K562 (cell line): ENCODE data around the gene DCAF6. TPM values are rescaled to one million over a fixed set of nuclear protein-coding genes. Genes with fewer than 3 reads are reported as not detected.

ENCODE experiments used
- ATAC-seq: fragments of 200-7000 bp; cut with Tn5 transposase; 3 replicates; pipeline ENCODE4 v1.9.1; 2020; ENCODE audit warnings: moderate library complexity
- BruUV-seq: library from RNA; stranded (reverse); fragments of 400-500 nt; replicated peaks from 2 replicates; lab custom pipeline; 2021; lab: Mats Ljungman, UMichigan
- CTCF ChIA-PET: fragments of 300-600 bp; formaldehyde crosslinking; extraction: SDS; loops from one replicate; lab custom pipeline; 2021; ENCODE audit warnings: low intra/inter-chr PET ratio; lab: Yijun Ruan, JAX
- POLR2A ChIA-PET: fragments of 300-600, 350-650 bp; sonication (Branson Sonifier 250); formaldehyde crosslinking; extraction: SDS; loops from one replicate; lab custom pipeline; 2021; ENCODE audit warnings: antibody characterized with exemption, inconsistent platforms; lab: Yijun Ruan, JAX
- DNase-seq, 4 experiments: peaks; one replicate each; pipeline versions ENCODE4 v3.0.0 to v3.0.0-alpha.2; 2011 to 2018; ENCODE audit warnings: low spot score in 3 of 4, mixed read lengths in 3 of 4; ENCODE audit errors: extremely low read depth in 1 of 4
- FAIRE-seq: peaks from 2 replicates; lab custom pipeline; 2011; peaks lifted over from hg19 to GRCh38; lab: Jason Lieb, UNC
- H2AFZ ChIP-seq: 2 replicates; pipeline ENCODE4 v1.6.0; 2011; ENCODE audit warnings: low read depth, low read length, control low read depth, inconsistent platforms
- H3K27ac ChIP-seq: fragments of 200-600 bp; 3 replicates; pipeline ENCODE4 v1.8.0; 2011; ENCODE audit warnings: low read depth, mild to moderate bottlenecking, control low read depth, inconsistent platforms, low read length, moderate library complexity, mixed read lengths; ENCODE audit errors: extremely low read depth
- H3K27me3 ChIP-seq, 2 experiments: fragments of 300-600 bp in 1 of 2; 2 replicates in 1 of 2; 3 replicates in 1 of 2; pipeline versions ENCODE4 v1.6.0 to v1.8.0; 2011; ENCODE audit warnings: inconsistent platforms in 2 of 2, low read length in 2 of 2, mild to moderate bottlenecking in 1 of 2, mixed read lengths in 1 of 2, moderate library complexity in 1 of 2; ENCODE audit not compliant: control insufficient read depth in 2 of 2, insufficient read depth in 2 of 2
- H3K36me3 ChIP-seq: fragments of 300-600 bp; 3 replicates; pipeline ENCODE4 v1.8.0; 2011; ENCODE audit warnings: mild to moderate bottlenecking, low read length, inconsistent platforms; ENCODE audit not compliant: control insufficient read depth, insufficient read depth
- H3K4me1 ChIP-seq, 2 experiments: fragments of 200-600 bp in 1 of 2; replicated peaks in 1 of 2; 2 replicates in 1 of 2; 3 replicates in 1 of 2; pipeline versions ENCODE4 v1.5.1 to v1.8.0; 2011; ENCODE audit warnings: inconsistent platforms in 2 of 2, low read length in 2 of 2, mild to moderate bottlenecking in 1 of 2, mixed read lengths in 1 of 2, moderate library complexity in 1 of 2; ENCODE audit not compliant: control insufficient read depth in 2 of 2, insufficient read depth in 2 of 2
- H3K4me2 ChIP-seq: 2 replicates; pipeline ENCODE4 v1.6.1; 2011; ENCODE audit warnings: low read length, control low read depth, inconsistent platforms, mixed read lengths; ENCODE audit not compliant: insufficient read depth
- H3K4me3 ChIP-seq: fragments of 200-600 bp; sonication (generic), shearing (Covaris generic); 2 replicates; pipeline ENCODE4 v1.5.1; 2016; ENCODE audit warnings: control low read depth, inconsistent platforms
- H3K79me2 ChIP-seq: fragments of 200-600 bp; 3 replicates; pipeline ENCODE4 v1.8.0; 2011; ENCODE audit warnings: low read length, inconsistent platforms; ENCODE audit not compliant: control insufficient read depth, insufficient read depth
- H3K9ac ChIP-seq, 2 experiments: 2 replicates each; pipeline versions ENCODE4 v1.6.0 to v1.6.1; 2011; ENCODE audit warnings: low read depth in 2 of 2, low read length in 2 of 2, control low read depth in 1 of 2, inconsistent platforms in 1 of 2, mild to moderate bottlenecking in 1 of 2, mixed read lengths in 1 of 2; ENCODE audit not compliant: insufficient read depth in 1 of 2
- H3K9me1 ChIP-seq: one replicate; pipeline ENCODE4 v1.6.0; 2011; ENCODE audit warnings: inconsistent platforms, mild to moderate bottlenecking, low read length, moderate library complexity; ENCODE audit not compliant: control insufficient read depth, insufficient read depth
- H3K9me3 ChIP-seq: replicated peaks from 2 replicates; pipeline ENCODE4 v1.5.1; 2011; ENCODE audit warnings: low read depth, low read length, inconsistent platforms; ENCODE audit not compliant: control insufficient read depth, insufficient read depth
- H4K20me1 ChIP-seq: replicated peaks from 2 replicates; pipeline ENCODE4 v1.6.1; 2011; ENCODE audit warnings: low read length, inconsistent platforms, mixed read lengths; ENCODE audit not compliant: control insufficient read depth, insufficient read depth
- ILK ChIP-seq: fragments of 450-650 bp; IDR thresholded peaks from 2 replicates; pipeline ENCODE4 v1.6.1; 2016; ENCODE audit warnings: missing genetic modification characterization, low read depth, mild to moderate bottlenecking, missing compliant biosample characterization, moderate library complexity, borderline replicate concordance
- NCOA1 ChIP-seq: fragments of 450-650 bp; IDR thresholded peaks from 2 replicates; pipeline ENCODE4 v1.6.1; 2016; ENCODE audit warnings: low read depth
- NCOA4 ChIP-seq: fragments of 450-650 bp; IDR thresholded peaks from 2 replicates; pipeline ENCODE4 v1.6.1; 2018; ENCODE audit warnings: mild to moderate bottlenecking; ENCODE audit not compliant: partially characterized antibody
- NR3C1 ChIP-seq: sonication (generic); formaldehyde crosslinking; IDR thresholded peaks from 2 replicates; pipeline ENCODE4 v1.8.1; 2022; ENCODE audit warnings: missing genetic modification reagents
- PCBP2 ChIP-seq: fragments of 200-400 bp; formaldehyde crosslinking; IDR thresholded peaks from 2 replicates; pipeline ENCODE4 v1.6.1; 2018; ENCODE audit warnings: low read length, low read depth, mild to moderate bottlenecking, moderate library complexity; ENCODE audit not compliant: poor library complexity, severe bottlenecking
- PRMT5 ChIP-seq: sonication (generic); formaldehyde crosslinking; IDR thresholded peaks from 2 replicates; pipeline ENCODE4 v1.5.0; 2020; ENCODE audit warnings: missing genetic modification reagents
- RREB1 ChIP-seq: fragments of 250-450 bp; sonication (Bioruptor Pico); IDR thresholded peaks from 2 replicates; pipeline ENCODE4 v1.4.0; 2020
- SREBF1 ChIP-seq: fragments of 150-350 bp; IDR thresholded peaks from 2 replicates; pipeline ENCODE4 v1.6.1; 2014; ENCODE audit warnings: antibody characterized with exemption, low read depth, low read length, borderline replicate concordance
- WGBS: fragments of 100-300 bp; shearing (Covaris generic); methylation state at CpG from one replicate; pipeline ENCODE4 v1.1.6; 2016; ENCODE audit warnings: low coverage, mixed read lengths; ENCODE audit not compliant: insufficient coverage; ENCODE audit errors: missing lambda C conversion rate; 5-methylcytosine and 5-hydroxymethylcytosine counted together
- in situ Hi-C: fragments of 300-500 bp; cut with MboI; formaldehyde crosslinking; loops from 4 replicates; pipeline ENCODE4 v1.15.0; 2018; ENCODE audit warnings: inconsistent platforms, mixed read lengths
- intact Hi-C: fragments of 100-400 bp; cut with micrococcal nuclease; formaldehyde crosslinking; loops from 2 replicates; pipeline ENCODE4 v1.14.2; 2022
- polyA plus RNA-seq, 8 experiments: library from polyadenylated mRNA; depleted of rRNA in 4 of 8; stranded (reverse) in 5 of 8; unstranded in 3 of 8; fragments of >200 nt; fragmentation: Nextera tagmentation in 2 of 8; fragmentation: Illumina TruSeq in 1 of 8; extraction: Ambion mirVana in 2 of 8; extraction: Trizol in 1 of 8; gene quantifications; 2 replicates each; pipeline versions ENCODE4 v1.2.1 to v1.2.3, GENCODE V29; 2011 to 2014; ENCODE audit warnings: inconsistent platforms in 1 of 8, missing spikeins in 1 of 8
- total RNA-seq, 7 experiments: library from RNA; depleted of rRNA in 6 of 7; stranded (reverse); fragments of >200 nt in 6 of 7; fragmentation: Illumina TruSeq in 2 of 7; extraction: Trizol in 2 of 7; gene quantifications; 2 replicates each; pipeline versions ENCODE4 v1.2.1 to v1.2.3, GENCODE V29; 2011 to 2021; ENCODE audit warnings: low replicate concordance in 1 of 7
- TF ChIP-seq, protein P1 (sequence below): sonication (generic); formaldehyde crosslinking; IDR thresholded peaks from 2 replicates; pipeline ENCODE4 v1.9.0; 2022; ENCODE audit warnings: mild to moderate bottlenecking, missing genetic modification reagents

Gene DCAF6
- total and polyA plus RNA-seq, 9 of the 15 experiments (the other 6 are each of a cell fraction or from before 2014, with no cell fraction given) = 19.1 to 102 (median 46.3) TPM

GRCh38 chr1:168101336-168101735 is 164.9 kb downstream of the DCAF6 start:
- ATAC-seq (no peak), DNase-seq (no peak), FAIRE-seq (peak; percentile 62)
- Histone ChIP-seq H3K36me3 (no peaks in the 10 kb centered on the region), H3K79me2 (no peaks in the 10 kb centered on the region), H3K4me3 (no peak overlapping the region), H3K27ac (no peak overlapping the region), H3K4me2 (no peak overlapping the region), H4K20me1 (no peaks in the 10 kb centered on the region), H3K9ac (no peak overlapping the region), H3K9me3 (no peaks in the 10 kb centered on the region), H3K9me1 (no peaks in the 10 kb centered on the region), H2AFZ (no peak overlapping the region), H3K27me3 (peaks cover 3 to 27% of the 10 kb centered on the region in 2 experiments; a peak in 4 of 5 replicates), H3K4me1 (peaks cover 0 to 4% of the 10 kb centered on the region in 2 experiments; a peak in 2 of 5 replicates)
- ChIA-PET POLR2A (interaction anchor here (0.7 to 2.0 kb wide), 6 partner anchors 9 to 548 kb away, joined by 3 to 11 read pairs (median 4); partner anchors contain the start of gene CREG1), CTCF (no interaction called here)
- in situ Hi-C loops = no loop called here
- TF ChIP-seq, protein P1, sequence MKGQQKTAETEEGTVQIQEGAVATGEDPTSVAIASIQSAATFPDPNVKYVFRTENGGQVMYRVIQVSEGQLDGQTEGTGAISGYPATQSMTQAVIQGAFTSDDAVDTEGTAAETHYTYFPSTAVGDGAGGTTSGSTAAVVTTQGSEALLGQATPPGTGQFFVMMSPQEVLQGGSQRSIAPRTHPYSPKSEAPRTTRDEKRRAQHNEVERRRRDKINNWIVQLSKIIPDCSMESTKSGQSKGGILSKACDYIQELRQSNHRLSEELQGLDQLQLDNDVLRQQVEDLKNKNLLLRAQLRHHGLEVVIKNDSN (CRISPR knock-in tag) = peak; percentile 35; the same call in 1 of the 2 replicates
- TF ChIP-seq ILK (tag) = no peak
- BruUV-seq = no TSS peak
- intact Hi-C loops = no loop called here
- WGBS = 22% methylated on average over 8 of the region's 8 CpGs

GRCh38 chr1:168102487-168102886 is 166.0 kb downstream of the DCAF6 start:
- Histone ChIP-seq H3K9ac (no peak overlapping the region), H3K27me3 (peaks cover 0 to 15% of the 10 kb centered on the region in 2 experiments; a peak in 3 of 5 replicates), H4K20me1 (no peaks in the 10 kb centered on the region), H3K4me2 (no peak overlapping the region), H3K27ac (no peak overlapping the region), H3K9me1 (no peaks in the 10 kb centered on the region), H3K36me3 (no peaks in the 10 kb centered on the region), H3K4me3 (no peak overlapping the region), H2AFZ (no peak overlapping the region), H3K9me3 (no peaks in the 10 kb centered on the region), H3K4me1 (peaks cover 0 to 4% of the 10 kb centered on the region in 2 experiments; a peak in 2 of 5 replicates), H3K79me2 (no peaks in the 10 kb centered on the region)
- DNase-seq = no peak
- 25% methylated on average over 1 of the region's 1 CpG for WGBS
- intact Hi-C loops = no loop called here
- BruUV-seq = no TSS peak
- ChIA-PET CTCF (no interaction called here), POLR2A (interaction anchor here (0.9 kb wide), 1 partner anchor 21 kb away, joined by 3 read pairs; no protein-coding TSS in a partner anchor)
- ATAC-seq = no peak
- in situ Hi-C loops = no loop called here
- FAIRE-seq = no peak
- TF ChIP-seq NCOA4 (no peak), PRMT5 (CRISPR knock-in tag) (no peak), PCBP2 (no peak), NR3C1 (CRISPR knock-in tag) (no peak), NCOA1 (no peak), RREB1 (CRISPR knock-in tag) (no peak), SREBF1 (no peak)
